Measurements from ENCODE around the gene HMGA1.

DNA sequence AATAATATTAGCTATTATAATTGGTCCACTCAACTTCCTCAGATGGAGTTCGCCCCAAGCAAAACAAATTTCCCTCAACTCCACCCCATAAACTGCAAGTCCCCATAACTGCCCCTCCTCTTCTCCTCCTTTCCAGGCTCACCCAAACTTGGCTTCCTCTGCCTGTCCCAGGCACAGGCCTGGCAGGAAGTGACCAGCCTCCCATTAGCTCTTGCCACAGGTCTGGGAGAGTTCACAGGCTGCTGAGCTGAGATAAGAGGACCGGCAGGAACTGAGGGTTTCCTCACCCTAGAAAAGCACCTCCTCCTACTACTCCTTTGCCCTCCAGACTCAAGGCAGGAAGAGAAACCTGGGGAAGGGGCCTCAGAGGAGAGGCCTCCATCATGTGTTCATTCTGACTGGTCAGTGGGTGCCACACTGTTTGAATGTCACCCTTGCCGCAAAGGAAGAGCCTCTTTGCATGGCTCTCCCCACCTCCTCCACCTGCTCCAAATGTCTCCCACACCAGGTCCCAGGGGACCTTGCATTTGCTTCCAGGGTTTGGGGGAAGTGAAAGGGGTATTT is 36.7 kb downstream of the HMGA1 start:
- TF ChIP-seq SP2 (CRISPR knock-in tag; IDR thresholded peaks at IDR 0.05) (no peak), FOSL1 (CRISPR knock-in tag; IDR thresholded peaks at IDR 0.05; ENCODE audit: borderline replicate concordance) (no peak), CREB1 (IDR thresholded peaks at IDR 0.05) (no peak), CREB1 (CRISPR knock-in tag; IDR thresholded peaks at IDR 0.05) (no peak), POLR2AphosphoS5 (IDR thresholded peaks at IDR 0.05; ENCODE audit: low read depth, low read length) (no peak), IRX3 (CRISPR knock-in tag; IDR thresholded peaks at IDR 0.05; ENCODE audit: borderline replicate concordance, low read depth) (no peak), MAZ (IDR thresholded peaks at IDR 0.05; ENCODE audit: borderline replicate concordance, low read depth, low read length) (no peak), MAZ (CRISPR knock-in tag; IDR thresholded peaks at IDR 0.05; ENCODE audit: low read depth) (no peak)
- TF ChIP-seq, protein P1, sequence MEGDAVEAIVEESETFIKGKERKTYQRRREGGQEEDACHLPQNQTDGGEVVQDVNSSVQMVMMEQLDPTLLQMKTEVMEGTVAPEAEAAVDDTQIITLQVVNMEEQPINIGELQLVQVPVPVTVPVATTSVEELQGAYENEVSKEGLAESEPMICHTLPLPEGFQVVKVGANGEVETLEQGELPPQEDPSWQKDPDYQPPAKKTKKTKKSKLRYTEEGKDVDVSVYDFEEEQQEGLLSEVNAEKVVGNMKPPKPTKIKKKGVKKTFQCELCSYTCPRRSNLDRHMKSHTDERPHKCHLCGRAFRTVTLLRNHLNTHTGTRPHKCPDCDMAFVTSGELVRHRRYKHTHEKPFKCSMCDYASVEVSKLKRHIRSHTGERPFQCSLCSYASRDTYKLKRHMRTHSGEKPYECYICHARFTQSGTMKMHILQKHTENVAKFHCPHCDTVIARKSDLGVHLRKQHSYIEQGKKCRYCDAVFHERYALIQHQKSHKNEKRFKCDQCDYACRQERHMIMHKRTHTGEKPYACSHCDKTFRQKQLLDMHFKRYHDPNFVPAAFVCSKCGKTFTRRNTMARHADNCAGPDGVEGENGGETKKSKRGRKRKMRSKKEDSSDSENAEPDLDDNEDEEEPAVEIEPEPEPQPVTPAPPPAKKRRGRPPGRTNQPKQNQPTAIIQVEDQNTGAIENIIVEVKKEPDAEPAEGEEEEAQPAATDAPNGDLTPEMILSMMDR (CRISPR knock-in tag; IDR thresholded peaks at IDR 0.05) = no peak
- TF ChIP-seq, protein P2, sequence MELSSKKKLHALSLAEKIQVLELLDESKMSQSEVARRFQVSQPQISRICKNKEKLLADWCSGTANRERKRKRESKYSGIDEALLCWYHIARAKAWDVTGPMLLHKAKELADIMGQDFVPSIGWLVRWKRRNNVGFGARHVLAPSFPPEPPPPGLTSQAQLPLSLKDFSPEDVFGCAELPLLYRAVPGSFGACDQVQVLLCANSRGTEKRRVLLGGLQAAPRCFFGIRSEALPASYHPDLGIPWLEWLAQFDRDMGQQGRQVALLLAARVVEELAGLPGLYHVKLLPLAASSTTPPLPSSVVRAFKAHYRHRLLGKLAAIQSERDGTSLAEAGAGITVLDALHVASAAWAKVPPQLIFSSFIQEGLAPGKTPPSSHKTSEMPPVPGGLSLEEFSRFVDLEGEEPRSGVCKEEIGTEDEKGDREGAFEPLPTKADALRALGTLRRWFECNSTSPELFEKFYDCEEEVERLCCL (CRISPR knock-in tag; IDR thresholded peaks at IDR 0.05; ENCODE audit: borderline replicate concordance) = no peak

Data from HepG2 (cell line).